CD14-positive monocyte (primary cell): ENCODE results near the gene KCNQ1OT1. TPM values are rescaled to one million over a fixed set of nuclear protein-coding genes. Genes with fewer than 3 reads are reported as not detected.

Source experiments
- DNase-seq, 3 donors: peaks; one replicate each; pipeline ENCODE4 v3.0.0-alpha.2; 2011 to 2022
- H2AFZ ChIP-seq: 2 replicates; pipeline ENCODE4 v1.6.0; 2012; ENCODE audit warnings: mild to moderate bottlenecking, low read depth, low read length, inconsistent platforms; ENCODE audit not compliant: insufficient read depth, poor library complexity, severe bottlenecking
- H3K27ac ChIP-seq, 2 donors: 1 replicate in 1 of 2; 2 replicates in 1 of 2; pipeline ENCODE4 v1.5.1; 2012 to 2013; ENCODE audit warnings: low read length in 2 of 2, control low read depth in 1 of 2, inconsistent platforms in 1 of 2, low read depth in 1 of 2, mild to moderate bottlenecking in 1 of 2
- H3K27me3 ChIP-seq, 2 donors: one replicate each; pipeline versions ENCODE4 v1.6.0 to v1.6.1; 2011 to 2013; ENCODE audit warnings: low read length in 2 of 2; ENCODE audit not compliant: control insufficient read depth in 2 of 2, insufficient read depth in 2 of 2
- H3K36me3 ChIP-seq, 2 donors: replicated peaks in 1 of 2; 1 replicate in 1 of 2; 2 replicates in 1 of 2; pipeline versions ENCODE4 v1.5.1 to v1.6.1; 2012 to 2013; ENCODE audit warnings: low read length in 2 of 2, control low read depth in 1 of 2, inconsistent platforms in 1 of 2, mild to moderate bottlenecking in 1 of 2; ENCODE audit not compliant: insufficient read depth in 2 of 2, control insufficient read depth in 1 of 2
- H3K4me1 ChIP-seq, 2 donors: 1 replicate in 1 of 2; 2 replicates in 1 of 2; pipeline versions ENCODE4 v1.5.1 to v1.6.1; 2012 to 2013; ENCODE audit warnings: low read length in 2 of 2, control low read depth in 1 of 2, inconsistent platforms in 1 of 2, mild to moderate bottlenecking in 1 of 2, moderate library complexity in 1 of 2; ENCODE audit not compliant: insufficient read depth in 2 of 2, control insufficient read depth in 1 of 2
- H3K4me2 ChIP-seq: replicated peaks from 2 replicates; pipeline ENCODE3; 2012; ENCODE audit warnings: low read length, moderate library complexity, mild to moderate bottlenecking; ENCODE audit not compliant: poor library complexity, severe bottlenecking; ENCODE audit errors: extremely low read depth
- H3K4me3 ChIP-seq, 3 experiments: fragments of 200-600 bp in 1 of 3; sonication (generic) in 1 of 3; replicated peaks in 1 of 3; 1 replicate in 2 of 3; 2 replicates in 1 of 3; pipeline ENCODE4 v1.5.1; 2011 to 2013; ENCODE audit warnings: low read length in 3 of 3, mild to moderate bottlenecking in 3 of 3, control low read depth in 2 of 3, low read depth in 2 of 3, inconsistent platforms in 1 of 3, moderate library complexity in 1 of 3
- H3K79me2 ChIP-seq: 2 replicates; pipeline ENCODE4 v1.6.0; 2012; ENCODE audit warnings: mild to moderate bottlenecking, control low read depth, inconsistent platforms, low read length, moderate library complexity; ENCODE audit not compliant: insufficient read depth
- H3K9ac ChIP-seq: 2 replicates; pipeline ENCODE4 v1.6.0; 2017; ENCODE audit warnings: low read length, mild to moderate bottlenecking; ENCODE audit not compliant: insufficient read depth, poor library complexity, severe bottlenecking
- H3K9me3 ChIP-seq, 2 donors: replicated peaks in 1 of 2; 1 replicate in 1 of 2; 2 replicates in 1 of 2; pipeline versions ENCODE4 v1.5.1 to v1.6.1; 2012 to 2013; ENCODE audit warnings: low read length in 2 of 2, control low read depth in 1 of 2; ENCODE audit not compliant: control insufficient read depth in 1 of 2, insufficient read depth in 1 of 2
- H4K20me1 ChIP-seq: 2 replicates; pipeline ENCODE4 v1.6.0; 2012; ENCODE audit warnings: mild to moderate bottlenecking, low read length, control low read depth, moderate library complexity; ENCODE audit not compliant: insufficient read depth
- H3K27ac Mint-ChIP-seq, 7 donors: one replicate each; pipeline ENCODE4 v1.8.0; 2020; ENCODE audit warnings: mild to moderate bottlenecking in 7 of 7, mixed read lengths in 7 of 7, moderate library complexity in 6 of 7, inconsistent platforms in 2 of 7
- H3K27me3 Mint-ChIP-seq, 3 donors: one replicate each; pipeline ENCODE4 v1.8.0; 2021 to 2022; ENCODE audit warnings: low read depth in 3 of 3, mild to moderate bottlenecking in 3 of 3, mixed read lengths in 3 of 3, moderate library complexity in 3 of 3, inconsistent platforms in 1 of 3
- H3K36me3 Mint-ChIP-seq, 2 donors: one replicate each; pipeline ENCODE4 v1.8.0; 2020; ENCODE audit warnings: mixed read lengths in 2 of 2, inconsistent platforms in 1 of 2, mild to moderate bottlenecking in 1 of 2
- H3K4me1 Mint-ChIP-seq: one replicate; pipeline ENCODE4 v1.8.0; 2020; ENCODE audit warnings: mild to moderate bottlenecking, mixed read lengths
- H3K4me3 Mint-ChIP-seq, 2 donors: one replicate each; pipeline ENCODE4 v1.8.0; 2020; ENCODE audit warnings: mild to moderate bottlenecking in 2 of 2, mixed read lengths in 2 of 2, moderate library complexity in 1 of 2
- H3K9me3 Mint-ChIP-seq, 7 donors: one replicate each; pipeline ENCODE4 v1.8.0; 2020 to 2022; ENCODE audit warnings: mixed read lengths in 7 of 7, mild to moderate bottlenecking in 6 of 7, moderate library complexity in 6 of 7, inconsistent platforms in 2 of 7
- CTCF ChIP-seq: fragments of 200-600 bp; IDR thresholded peaks from one replicate; pipeline ENCODE4 v1.8.0; 2022; ENCODE audit warnings: antibody characterized with exemption, mild to moderate bottlenecking
- WGBS: methylation state at CpG from one replicate; pipeline ENCODE4 v1.1.5; 2013; ENCODE audit warnings: missing lambda C conversion rate; ENCODE audit not compliant: insufficient coverage; 5-methylcytosine and 5-hydroxymethylcytosine counted together
- intact Hi-C, 2 donors: fragments of 100-400 bp; cut with micrococcal nuclease; formaldehyde crosslinking; loops; one replicate each; pipeline versions ENCODE4 v1.15.0 to v1.15.1; 2023
- polyA plus RNA-seq, 3 donors: library from polyadenylated mRNA; depleted of rRNA in 1 of 3; unstranded in 2 of 3; stranded (reverse) in 1 of 3; fragments of 300-500 nt in 2 of 3; fragments of >200 nt in 1 of 3; fragmentation: Illumina TruSeq in 2 of 3; gene quantifications; 1 replicate in 2 of 3; 2 replicates in 1 of 3; pipeline ENCODE4 v1.2.3, GENCODE V29; 2012 to 2021

The KCNQ1OT1 gene
- polyA plus RNA-seq, 3 donors: 0.01 to 0.04 (median 0.03) TPM

GRCh38 chr11:2644844-2645778 lies 54.7 kb downstream of the KCNQ1OT1 start:
- Histone ChIP-seq H2AFZ (no peak overlapping the region), H3K79me2 (no peaks in the 10 kb centered on the region), H4K20me1 (peaks cover 32% of the 10 kb centered on the region), H3K4me1 (no peaks in the 10 kb centered on the region), H3K4me3 (no peak overlapping the region), H3K9me3 (peaks cover 28 to 58% of the 10 kb centered on the region in 2 donors), H3K36me3 (peaks cover 0 to 6% of the 10 kb centered on the region in 2 donors), H3K9ac (no peak overlapping the region), H3K4me2 (no peak overlapping the region), H3K27ac (no peak overlapping the region), H3K27me3 (no peaks in the 10 kb centered on the region)
- H3K4me1 Mint-ChIP-seq: no peaks in the 10 kb centered on the region
- H3K27ac Mint-ChIP-seq: no peak overlapping the region
- TF ChIP-seq CTCF: no peak
- peaks cover 9 to 20% of the 10 kb centered on the region in 2 donors for H3K36me3 Mint-ChIP-seq
- H3K4me3 Mint-ChIP-seq: no peak overlapping the region
- intact Hi-C loops: no loop called here
- H3K27me3 Mint-ChIP-seq: peaks cover 0 to 9% (median 1%) of the 10 kb centered on the region in 3 donors
- 98% methylated on average over 4 of the region's 4 CpGs for WGBS
- peaks cover 47 to 89% (median 67%) of the 10 kb centered on the region in 7 donors for H3K9me3 Mint-ChIP-seq
- no peak for DNase-seq

GRCh38 chr11:2643746-2644145 lies 56.0 kb downstream of the KCNQ1OT1 start:
- intact Hi-C loops: no loop called here

More at GRCh38 chr11:2643746-2644145, 56.0 kb downstream of the KCNQ1OT1 start:
- peaks cover 0 to 8% (median 1%) of the 10 kb centered on the region in 3 donors for H3K27me3 Mint-ChIP-seq
- Histone ChIP-seq H3K9ac (no peak overlapping the region), H3K9me3 (peaks cover 41 to 50% of the 10 kb centered on the region in 2 donors), H3K36me3 (peaks cover 0 to 6% of the 10 kb centered on the region in 2 donors), H4K20me1 (peaks cover 32% of the 10 kb centered on the region), H3K27me3 (no peaks in the 10 kb centered on the region), H2AFZ (no peak overlapping the region), H3K4me1 (no peaks in the 10 kb centered on the region), H3K4me2 (no peak overlapping the region), H3K27ac (no peak overlapping the region), H3K79me2 (no peaks in the 10 kb centered on the region), H3K4me3 (no peak overlapping the region)
- no peaks in the 10 kb centered on the region for H3K4me1 Mint-ChIP-seq
- WGBS: 100% methylated on average over 1 of the region's 3 CpGs
- DNase-seq: no peak
- H3K36me3 Mint-ChIP-seq: peaks cover 18 to 22% of the 10 kb centered on the region in 2 donors
- no peak overlapping the region for H3K27ac Mint-ChIP-seq
- no peak overlapping the region for H3K4me3 Mint-ChIP-seq
- H3K9me3 Mint-ChIP-seq: peaks cover 51 to 89% (median 67%) of the 10 kb centered on the region in 7 donors
- no peak for TF ChIP-seq CTCF
